Adrenal gland (tissue), 5 donors: ENCODE results near the gene FAM83C.

ENCODE experiments used
- POLR2A ChIP-seq, 2 donors: fragments of 450-650 bp; IDR thresholded peaks; one replicate each; pipeline ENCODE4 v1.6.1; 2017; ENCODE audit warnings: antibody characterized with exemption in 2 of 2, mild to moderate bottlenecking in 2 of 2, moderate library complexity in 1 of 2
- TF ChIP-seq, protein P1 (sequence below), 6 experiments: fragments of 450-650 bp in 4 of 6; fragments of 200-600 bp in 2 of 6; sonication (generic) in 1 of 6; IDR thresholded peaks; 1 replicate in 5 of 6; 2 replicates in 1 of 6; pipeline versions ENCODE4 v1.5.1 to v1.8.0; 2016 to 2021; ENCODE audit warnings: antibody characterized with exemption in 6 of 6, mild to moderate bottlenecking in 2 of 6, moderate library complexity in 1 of 6
- donor health status: DM: no; HTN: no; CAD: no.

DNA sequence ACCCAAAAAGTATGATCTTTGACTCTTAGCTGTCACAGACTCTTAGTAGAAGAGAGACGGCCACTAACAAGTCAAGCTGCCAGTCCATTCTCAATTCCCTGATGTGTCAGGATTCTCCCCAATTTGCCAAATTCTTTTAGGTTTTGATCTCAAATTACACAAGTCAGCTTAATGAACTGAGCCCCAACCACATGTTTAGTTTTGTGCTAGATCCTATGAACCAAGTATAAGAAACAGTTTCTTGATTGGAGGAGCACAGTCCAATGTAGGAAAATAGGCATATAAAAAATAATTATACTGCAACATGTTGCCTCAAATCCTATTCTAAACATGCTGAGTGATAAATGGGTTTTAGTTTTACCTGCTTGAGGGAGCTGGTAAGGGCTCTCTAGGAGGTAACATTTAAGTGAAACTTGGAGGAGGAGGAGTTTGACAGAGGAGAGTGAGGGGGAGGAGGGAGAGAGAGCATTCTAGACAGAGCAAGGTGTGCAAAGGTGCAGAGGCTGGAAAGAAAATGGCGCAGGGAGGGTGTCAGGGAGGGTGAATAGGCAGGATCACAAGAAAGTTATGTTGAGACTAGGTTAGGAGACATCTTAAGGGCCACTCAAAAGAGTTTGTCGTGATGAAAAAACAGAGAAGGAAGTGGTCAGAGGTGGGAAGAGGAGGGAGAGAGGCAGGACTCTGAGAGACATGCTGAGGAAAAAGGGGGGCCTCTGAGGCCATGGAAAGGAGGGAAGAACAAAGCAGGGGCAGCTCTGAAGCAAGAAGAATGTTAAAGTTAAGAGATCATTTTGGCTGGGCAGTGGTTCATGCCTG is 22.8 kb upstream of the FAM83C start:
- TF ChIP-seq, protein P1, sequence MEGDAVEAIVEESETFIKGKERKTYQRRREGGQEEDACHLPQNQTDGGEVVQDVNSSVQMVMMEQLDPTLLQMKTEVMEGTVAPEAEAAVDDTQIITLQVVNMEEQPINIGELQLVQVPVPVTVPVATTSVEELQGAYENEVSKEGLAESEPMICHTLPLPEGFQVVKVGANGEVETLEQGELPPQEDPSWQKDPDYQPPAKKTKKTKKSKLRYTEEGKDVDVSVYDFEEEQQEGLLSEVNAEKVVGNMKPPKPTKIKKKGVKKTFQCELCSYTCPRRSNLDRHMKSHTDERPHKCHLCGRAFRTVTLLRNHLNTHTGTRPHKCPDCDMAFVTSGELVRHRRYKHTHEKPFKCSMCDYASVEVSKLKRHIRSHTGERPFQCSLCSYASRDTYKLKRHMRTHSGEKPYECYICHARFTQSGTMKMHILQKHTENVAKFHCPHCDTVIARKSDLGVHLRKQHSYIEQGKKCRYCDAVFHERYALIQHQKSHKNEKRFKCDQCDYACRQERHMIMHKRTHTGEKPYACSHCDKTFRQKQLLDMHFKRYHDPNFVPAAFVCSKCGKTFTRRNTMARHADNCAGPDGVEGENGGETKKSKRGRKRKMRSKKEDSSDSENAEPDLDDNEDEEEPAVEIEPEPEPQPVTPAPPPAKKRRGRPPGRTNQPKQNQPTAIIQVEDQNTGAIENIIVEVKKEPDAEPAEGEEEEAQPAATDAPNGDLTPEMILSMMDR (IDR thresholded peaks at IDR 0.05), result no peak
- no peak for TF ChIP-seq POLR2A (IDR thresholded peaks at IDR 0.05)
